Muscle layer of colon (tissue), 2 donors: ENCODE data around the gene KIAA1755.

ENCODE experiments used
- H3K27ac ChIP-seq: one replicate; pipeline ENCODE4 v1.7.0; 2013; ENCODE audit warnings: low read depth, mild to moderate bottlenecking, low read length, moderate library complexity
- H3K27me3 ChIP-seq, 2 donors: one replicate each; pipeline ENCODE4 v1.7.0; 2013; ENCODE audit warnings: low read length in 2 of 2, mild to moderate bottlenecking in 2 of 2; ENCODE audit not compliant: insufficient read depth in 2 of 2, control insufficient read depth in 1 of 2
- H3K36me3 ChIP-seq: one replicate; pipeline ENCODE4 v1.7.0; 2013; ENCODE audit warnings: mild to moderate bottlenecking, low read length; ENCODE audit not compliant: insufficient read depth
- H3K4me1 ChIP-seq: one replicate; pipeline ENCODE4 v1.7.0; 2013; ENCODE audit warnings: mild to moderate bottlenecking, low read length; ENCODE audit not compliant: insufficient read depth
- H3K4me3 ChIP-seq, 2 donors: one replicate each; pipeline ENCODE4 v1.7.0; 2013; ENCODE audit warnings: low read length in 2 of 2, low read depth in 1 of 2, mild to moderate bottlenecking in 1 of 2, moderate library complexity in 1 of 2
- H3K9ac ChIP-seq: one replicate; pipeline ENCODE4 v1.7.0; 2013; ENCODE audit warnings: low read length
- H3K9me3 ChIP-seq: one replicate; pipeline ENCODE4 v1.7.0; 2013; ENCODE audit warnings: mild to moderate bottlenecking, low read length
- donor health status: abdominal sarcoma.
- donor health status: Adenocarcinoma of cecum.

Gene KIAA1755

DNA sequence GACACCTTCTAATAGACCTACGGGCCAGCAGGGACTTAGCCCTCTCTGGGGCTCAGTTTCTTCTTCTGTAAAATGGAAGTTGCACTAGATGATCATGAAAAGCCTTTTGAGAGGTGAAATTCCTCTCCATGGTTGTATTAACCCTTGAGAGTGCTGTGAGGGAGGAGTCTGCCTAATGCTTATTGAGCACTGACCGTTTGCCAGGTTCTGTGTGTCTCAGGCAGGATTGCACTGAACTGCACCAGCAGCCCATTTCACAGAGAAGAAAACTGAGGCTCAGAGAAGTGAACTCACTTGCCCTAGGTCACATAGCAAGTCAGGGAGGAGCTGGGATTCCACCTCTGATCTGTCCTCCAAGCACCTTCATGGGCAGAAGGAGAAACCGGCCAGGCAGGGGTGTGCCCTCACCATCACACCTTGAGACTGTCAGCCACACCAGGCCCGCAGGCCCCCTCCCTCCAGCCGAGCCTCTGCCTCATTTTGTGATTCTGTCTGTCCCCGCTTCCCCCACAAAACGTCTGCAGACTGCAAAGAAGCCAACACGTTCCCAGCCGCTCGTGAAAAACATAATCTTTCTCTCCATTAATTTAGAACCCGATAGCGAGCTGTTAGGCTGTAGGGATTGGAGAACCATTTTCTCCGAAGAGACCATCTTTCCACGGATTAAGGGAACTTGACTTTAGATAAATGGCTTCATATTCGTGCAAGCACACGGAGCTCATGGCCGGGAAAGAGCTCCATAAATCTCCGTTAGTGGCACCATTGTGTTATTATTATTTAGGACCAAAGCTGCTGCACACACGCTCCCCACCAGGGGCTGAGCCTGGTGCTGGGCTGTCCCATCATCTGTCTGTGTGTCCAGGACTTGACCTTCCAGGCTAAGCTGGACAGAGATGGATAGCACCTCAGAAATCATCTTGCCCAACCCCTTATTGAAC is 46.0 kb downstream of the KIAA1755 start:
- Histone ChIP-seq H3K4me1 (peaks cover 3% of the 10 kb centered on the region), H3K27ac (no peak overlapping the region), H3K4me3 (no peak overlapping the region), H3K9ac (no peak overlapping the region), H3K36me3 (no peaks in the 10 kb centered on the region), H3K27me3 (no peaks in the 10 kb centered on the region), H3K9me3 (no peaks in the 10 kb centered on the region)

DNA sequence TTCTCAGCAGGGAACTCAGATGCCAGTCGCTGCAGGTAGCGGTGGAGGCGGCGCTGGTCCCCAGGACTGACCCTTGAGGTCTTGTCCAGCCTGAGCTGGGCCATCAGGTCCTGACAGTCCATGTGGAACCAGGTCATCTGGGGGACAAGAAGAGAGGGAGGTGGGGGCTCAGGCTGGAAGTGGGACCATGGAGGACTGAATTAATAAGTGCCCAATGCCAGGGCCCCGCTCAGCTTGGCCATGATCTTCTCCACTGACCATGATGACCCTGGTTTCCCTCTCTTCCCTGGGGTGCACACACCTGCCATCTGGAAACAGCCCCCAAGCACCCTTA is 47.0 kb downstream of the KIAA1755 start:
- Histone ChIP-seq H3K4me3 (no peak overlapping the region), H3K27ac (no peak overlapping the region), H3K27me3 (no peaks in the 10 kb centered on the region), H3K36me3 (no peaks in the 10 kb centered on the region), H3K4me1 (peaks cover 3% of the 10 kb centered on the region), H3K9ac (no peak overlapping the region), H3K9me3 (no peaks in the 10 kb centered on the region)

DNA sequence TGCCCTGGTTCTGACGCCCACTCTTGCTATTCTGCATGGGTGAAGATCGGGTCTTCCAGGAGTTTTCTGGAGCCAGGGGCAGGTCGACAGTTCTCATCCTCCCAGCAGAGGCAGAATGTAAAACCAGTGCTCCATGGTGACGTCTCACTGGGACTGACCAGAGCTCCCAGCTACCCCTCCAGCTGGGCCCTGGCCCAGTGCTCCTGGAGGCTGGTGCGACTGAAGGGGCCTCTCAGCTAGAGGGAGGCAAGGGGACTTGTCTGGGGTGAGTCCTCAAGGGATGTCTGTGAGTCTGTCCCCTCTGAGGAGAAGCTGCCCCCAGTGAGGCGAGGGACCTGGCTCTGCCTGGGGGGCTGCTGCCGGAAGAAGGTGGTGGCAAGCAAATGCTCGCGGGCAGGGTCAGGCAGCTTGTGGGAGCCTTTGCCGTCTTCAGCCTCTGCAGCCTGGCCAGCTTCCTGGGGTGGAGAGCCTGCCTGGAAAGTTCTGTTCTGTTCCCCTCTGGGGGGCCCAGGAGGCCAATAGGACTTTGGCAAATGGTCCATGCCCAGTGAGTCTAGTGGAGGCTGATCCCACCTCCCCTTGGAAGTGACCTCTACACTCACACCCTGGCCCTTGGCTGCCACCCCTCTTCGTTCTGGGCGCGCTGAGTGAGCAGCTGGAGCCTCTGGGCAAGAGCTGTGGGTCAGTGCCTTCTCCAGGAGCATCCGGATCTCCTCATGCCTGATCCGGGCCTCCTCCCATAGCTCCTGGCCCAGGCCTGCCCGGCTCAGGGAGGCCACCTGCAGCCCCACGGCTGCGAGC is 47.5 kb downstream of the KIAA1755 start:
- no peaks in the 10 kb centered on the region for H3K9me3 ChIP-seq
- H3K27ac ChIP-seq = no peak overlapping the region
- peaks cover 3% of the 10 kb centered on the region for H3K4me1 ChIP-seq
- H3K27me3 ChIP-seq = no peaks in the 10 kb centered on the region
- H3K4me3 ChIP-seq = no peak overlapping the region
- H3K36me3 ChIP-seq = no peaks in the 10 kb centered on the region
- no peak overlapping the region for H3K9ac ChIP-seq

DNA sequence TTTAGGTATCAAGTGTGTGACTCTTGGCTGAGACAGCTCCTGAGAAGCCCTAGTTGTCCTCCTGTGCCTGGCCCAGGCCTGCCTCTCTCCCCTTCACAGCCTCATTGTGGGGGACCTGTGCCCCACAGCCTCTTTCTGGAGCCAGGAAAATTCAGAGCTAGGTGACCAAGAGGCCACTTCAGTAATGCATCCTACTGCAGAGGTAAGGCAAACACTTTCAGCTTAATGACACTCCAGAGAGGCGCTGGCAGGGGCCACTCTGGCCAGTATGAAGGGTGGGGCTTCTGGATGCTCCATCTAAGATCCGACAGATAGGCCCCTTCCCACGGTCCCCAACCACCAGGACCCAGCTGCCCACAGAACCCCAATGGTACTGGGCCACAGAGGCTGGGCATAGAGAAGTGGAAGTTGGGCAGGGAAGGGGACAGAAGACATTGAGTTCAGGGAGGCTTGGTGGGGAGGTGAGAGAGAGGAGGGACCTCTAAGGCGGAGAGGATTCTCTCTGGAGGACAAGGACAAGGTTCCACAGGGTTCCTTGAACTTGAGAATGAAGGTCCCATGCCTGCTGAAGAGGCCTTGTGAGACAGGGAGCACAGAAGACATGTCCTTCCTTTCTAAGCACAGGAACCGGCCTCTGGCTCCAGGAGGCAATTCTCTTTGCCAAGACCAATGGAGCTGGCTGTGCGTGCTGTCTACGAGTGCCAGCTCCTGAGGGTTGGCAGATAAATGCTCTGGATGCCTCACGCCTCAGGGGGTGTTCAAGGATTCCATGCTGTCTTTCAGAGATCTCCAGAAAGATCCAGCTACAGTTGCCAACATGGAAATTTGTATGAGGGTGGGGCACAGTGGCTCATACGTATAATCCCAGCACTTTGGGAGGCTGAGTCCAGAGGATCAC is 49.1 kb downstream of the KIAA1755 start:
- H3K4me3 ChIP-seq = no peak overlapping the region
- no peaks in the 10 kb centered on the region for H3K36me3 ChIP-seq
- H3K9ac ChIP-seq = no peak overlapping the region
- H3K27me3 ChIP-seq = no peaks in the 10 kb centered on the region
- H3K27ac ChIP-seq = no peak overlapping the region
- peaks cover 3% of the 10 kb centered on the region for H3K4me1 ChIP-seq
- no peaks in the 10 kb centered on the region for H3K9me3 ChIP-seq

DNA sequence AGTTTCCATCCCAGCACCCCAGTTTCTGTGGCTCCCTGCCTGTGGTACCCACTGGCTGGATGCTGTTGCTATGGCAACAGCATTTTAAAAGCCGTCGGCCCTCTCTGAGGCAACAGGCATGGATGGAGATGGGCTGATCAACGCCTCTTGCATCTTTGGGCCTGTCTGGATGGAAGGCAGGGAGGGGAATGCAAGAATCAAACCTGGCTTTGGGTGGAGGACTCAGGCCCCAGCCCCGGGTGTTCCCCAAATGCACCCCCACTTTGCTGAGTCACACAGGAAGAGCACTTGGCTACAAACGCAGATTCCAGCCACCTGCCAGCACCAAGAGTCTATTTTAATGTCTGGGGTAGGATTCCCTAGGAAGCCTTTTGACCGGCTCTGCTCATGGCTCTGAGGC is 49.8 kb downstream of the KIAA1755 start:
- Histone ChIP-seq H3K9ac (no peak overlapping the region), H3K27ac (no peak overlapping the region), H3K4me1 (peaks cover 3% of the 10 kb centered on the region), H3K4me3 (no peak overlapping the region), H3K36me3 (no peaks in the 10 kb centered on the region), H3K27me3 (no peaks in the 10 kb centered on the region), H3K9me3 (no peaks in the 10 kb centered on the region)

DNA sequence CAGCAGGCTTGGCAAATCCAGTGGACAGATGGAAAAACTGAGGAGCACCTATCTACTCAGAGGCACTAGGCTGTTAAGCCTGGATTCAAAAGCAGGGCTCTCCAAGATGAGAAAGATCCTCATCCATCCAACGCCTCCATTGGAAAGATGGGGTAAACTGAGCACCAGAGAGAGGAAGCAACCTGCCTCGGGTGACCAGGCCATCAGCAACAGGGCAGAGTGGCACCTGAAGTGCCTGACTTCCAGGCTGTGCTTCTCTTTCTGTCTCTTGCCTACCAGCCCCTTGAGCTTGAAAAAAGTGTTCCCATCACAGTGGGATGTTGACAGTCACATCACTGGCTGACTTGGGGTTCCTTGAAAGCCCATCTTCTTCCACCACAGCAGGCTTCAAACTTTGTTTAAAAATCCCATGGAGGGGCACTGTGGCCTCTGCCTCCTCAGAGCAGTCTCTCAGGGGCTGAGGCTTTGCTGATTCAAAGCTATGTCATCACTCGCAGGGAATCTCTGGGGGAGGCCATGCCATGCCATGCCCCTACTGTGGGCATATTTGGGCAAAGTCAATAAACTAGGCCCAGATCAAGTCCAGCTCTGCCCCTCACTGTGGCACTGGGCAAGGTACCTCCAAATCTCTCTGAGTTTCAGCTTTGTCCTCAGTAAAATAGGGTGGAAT is 50.7 kb downstream of the KIAA1755 start:
- Histone ChIP-seq H3K27ac (no peak overlapping the region), H3K36me3 (no peaks in the 10 kb centered on the region), H3K4me3 (no peak overlapping the region)

DNA sequence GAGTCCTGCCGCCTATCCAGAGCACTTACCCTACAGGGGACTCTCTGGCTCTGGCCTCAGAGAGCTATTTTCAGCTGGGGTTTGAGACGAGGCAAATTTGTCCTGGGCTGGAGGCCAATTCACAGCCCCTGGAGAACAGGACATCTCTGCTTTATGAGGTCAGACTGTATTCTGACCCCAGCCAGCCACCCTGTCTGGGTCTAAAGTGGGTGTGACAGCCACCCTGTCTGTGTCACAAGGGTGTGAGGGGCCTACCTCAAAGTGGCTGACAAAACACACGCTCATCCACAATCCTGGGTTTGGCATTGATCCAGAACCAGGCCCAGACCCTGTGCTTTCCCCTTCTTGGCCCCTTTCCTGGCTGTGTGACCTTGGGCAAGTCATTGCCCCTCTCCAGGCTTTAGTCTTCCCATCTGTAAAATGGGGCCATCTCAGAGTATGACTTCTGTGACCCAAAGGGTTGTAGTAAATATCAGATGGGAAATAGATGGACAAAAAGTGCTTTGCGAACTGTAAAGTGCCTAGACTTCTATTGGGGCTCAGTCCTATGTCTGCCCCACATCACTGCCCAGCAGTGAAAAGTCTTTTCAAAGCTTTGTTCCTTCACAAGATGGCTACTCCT is 51.4 kb downstream of the KIAA1755 start:
- Histone ChIP-seq H3K36me3 (no peaks in the 10 kb centered on the region), H3K27ac (no peak overlapping the region), H3K9ac (no peak overlapping the region), H3K4me1 (peaks cover 3% of the 10 kb centered on the region), H3K9me3 (no peaks in the 10 kb centered on the region), H3K4me3 (no peak overlapping the region), H3K27me3 (no peaks in the 10 kb centered on the region)

More for the DNA sequence above, 50.7 kb downstream of the KIAA1755 start:
- H3K9ac ChIP-seq = no peak overlapping the region
- H3K4me1 ChIP-seq = peaks cover 3% of the 10 kb centered on the region
- H3K9me3 ChIP-seq = no peaks in the 10 kb centered on the region
- H3K27me3 ChIP-seq = no peaks in the 10 kb centered on the region

DNA sequence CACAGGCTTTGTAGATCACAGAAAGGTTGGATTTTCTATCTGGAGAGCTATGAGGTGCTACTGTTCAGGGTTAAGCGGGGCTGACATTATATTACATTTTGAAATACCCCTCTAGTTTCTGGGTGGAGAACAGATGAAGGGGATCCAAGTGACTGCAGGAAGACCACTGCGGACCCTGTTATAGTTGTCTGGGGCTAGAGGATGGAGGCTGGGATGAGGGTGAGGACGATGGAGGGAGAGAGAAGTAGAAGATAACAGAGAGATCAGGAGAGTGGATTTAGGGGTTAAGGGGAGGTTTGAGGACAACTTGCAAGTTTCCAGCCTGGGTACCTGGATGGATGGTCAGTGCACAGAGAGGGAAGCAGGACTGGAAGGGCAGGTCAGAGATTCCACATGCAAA is 52.0 kb downstream of the KIAA1755 start:
- Histone ChIP-seq H3K9me3 (no peaks in the 10 kb centered on the region), H3K36me3 (no peaks in the 10 kb centered on the region), H3K4me1 (peaks cover 3% of the 10 kb centered on the region), H3K27me3 (no peaks in the 10 kb centered on the region), H3K4me3 (no peak overlapping the region), H3K27ac (no peak overlapping the region), H3K9ac (no peak overlapping the region)

DNA sequence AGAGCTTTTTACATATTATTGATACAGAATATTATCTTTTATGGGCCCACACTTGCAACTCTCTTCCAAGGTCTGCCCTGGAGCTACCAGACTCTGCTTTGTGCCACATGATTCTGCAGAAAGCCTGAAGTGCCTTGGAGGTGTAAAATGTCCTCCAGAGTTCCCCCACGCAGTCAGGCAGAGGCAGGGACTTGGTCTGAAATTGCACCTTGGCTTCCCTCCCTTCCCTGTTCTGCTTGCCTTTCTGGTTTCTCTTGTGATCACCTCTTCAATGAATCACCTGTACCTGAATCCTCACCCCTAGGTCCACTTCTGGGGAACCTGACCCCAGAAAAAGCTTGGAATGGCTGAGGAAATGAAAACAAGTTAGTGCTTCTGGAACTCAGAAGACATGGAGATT is 52.4 kb downstream of the KIAA1755 start:
- no peak overlapping the region for H3K9ac ChIP-seq
- H3K4me3 ChIP-seq = no peak overlapping the region
- no peaks in the 10 kb centered on the region for H3K36me3 ChIP-seq
- H3K27ac ChIP-seq = no peak overlapping the region
- H3K27me3 ChIP-seq = no peaks in the 10 kb centered on the region
- H3K4me1 ChIP-seq = peaks cover 3% of the 10 kb centered on the region
- H3K9me3 ChIP-seq = no peaks in the 10 kb centered on the region

DNA sequence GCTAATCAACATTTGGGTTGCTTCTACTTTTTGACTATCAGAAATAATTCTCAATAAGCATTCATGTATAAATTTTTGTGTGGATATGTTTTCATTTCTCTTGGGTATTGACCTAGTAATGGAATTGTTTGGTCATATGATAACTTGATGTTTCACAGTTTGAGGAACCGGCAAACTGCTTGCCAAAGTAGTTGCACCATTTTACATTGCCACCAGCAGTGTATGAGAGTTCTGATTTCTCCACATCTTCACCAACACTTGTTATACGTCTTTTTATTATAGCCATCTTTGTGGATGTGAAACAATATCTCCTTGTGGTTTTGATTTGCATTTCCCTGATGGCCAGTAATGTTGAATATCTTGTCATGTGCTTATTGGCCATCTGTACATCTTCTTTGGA is 52.9 kb downstream of the KIAA1755 start:
- Histone ChIP-seq H3K4me3 (no peak overlapping the region), H3K27ac (no peak overlapping the region), H3K27me3 (no peaks in the 10 kb centered on the region), H3K9ac (no peak overlapping the region), H3K4me1 (peaks cover 3% of the 10 kb centered on the region), H3K9me3 (no peaks in the 10 kb centered on the region), H3K36me3 (no peaks in the 10 kb centered on the region)
